Suprapubic skin (tissue), 4 donors: ENCODE data around the gene FKBP15. TPM values are rescaled to one million over a fixed set of nuclear protein-coding genes. Genes with fewer than 3 reads are reported as not detected.

Source experiments
- DNase-seq, 2 donors: peaks; one replicate each; pipeline ENCODE4 v3.0.0-alpha.2; 2019; ENCODE audit warnings: low spot score in 2 of 2
- H3K27ac ChIP-seq: fragments of 200-600 bp; sonication (generic); one replicate; pipeline ENCODE4 v1.5.1; 2019
- H3K27me3 ChIP-seq: fragments of 200-600 bp; sonication (generic); one replicate; pipeline ENCODE4 v1.5.1; 2019
- H3K36me3 ChIP-seq: fragments of 200-600 bp; sonication (generic); one replicate; pipeline ENCODE4 v1.5.1; 2019
- H3K4me1 ChIP-seq: fragments of 200-600 bp; sonication (generic); one replicate; pipeline ENCODE4 v1.5.1; 2019
- H3K4me3 ChIP-seq: fragments of 200-600 bp; sonication (generic); one replicate; pipeline ENCODE4 v1.5.1; 2019; ENCODE audit warnings: mild to moderate bottlenecking
- H3K9me3 ChIP-seq: fragments of 200-600 bp; sonication (generic); one replicate; pipeline ENCODE4 v1.5.1; 2019
- EP300 ChIP-seq: sonication (generic); formaldehyde crosslinking; IDR thresholded peaks from one replicate; pipeline ENCODE4 v1.6.1; 2017; ENCODE audit warnings: antibody characterized with exemption
- POLR2A ChIP-seq, 2 donors: fragments of 450-650 bp; IDR thresholded peaks; one replicate each; pipeline ENCODE4 v1.6.1; 2017; ENCODE audit warnings: antibody characterized with exemption in 2 of 2, mild to moderate bottlenecking in 2 of 2, moderate library complexity in 2 of 2
- POLR2AphosphoS5 ChIP-seq, 3 donors: sonication (generic); formaldehyde crosslinking; IDR thresholded peaks; one replicate each; pipeline ENCODE4 v1.6.1; 2017; ENCODE audit warnings: antibody characterized with exemption in 3 of 3
- WGBS: methylation state at CpG from one replicate; pipeline ENCODE4 v1.1.5; 2018; 5-methylcytosine and 5-hydroxymethylcytosine counted together
- total RNA-seq, 4 donors: library from RNA; depleted of rRNA; stranded (reverse); fragments of >200 nt; gene quantifications; one replicate each; pipeline ENCODE4 v1.1.0, GENCODE V29; 2016
- TF ChIP-seq, protein P1 (sequence below), 2 donors: fragments of 200-600 bp in 1 of 2; fragments of 450-650 bp in 1 of 2; sonication (generic) in 1 of 2; IDR thresholded peaks; one replicate each; pipeline ENCODE4 v1.5.1; 2016 to 2019; ENCODE audit warnings: antibody characterized with exemption in 2 of 2, mild to moderate bottlenecking in 1 of 2, moderate library complexity in 1 of 2

FKBP15 gene
- total RNA-seq, 4 donors from 2014 or later = 26.2 to 45.7 (median 30.5) TPM

DNA sequence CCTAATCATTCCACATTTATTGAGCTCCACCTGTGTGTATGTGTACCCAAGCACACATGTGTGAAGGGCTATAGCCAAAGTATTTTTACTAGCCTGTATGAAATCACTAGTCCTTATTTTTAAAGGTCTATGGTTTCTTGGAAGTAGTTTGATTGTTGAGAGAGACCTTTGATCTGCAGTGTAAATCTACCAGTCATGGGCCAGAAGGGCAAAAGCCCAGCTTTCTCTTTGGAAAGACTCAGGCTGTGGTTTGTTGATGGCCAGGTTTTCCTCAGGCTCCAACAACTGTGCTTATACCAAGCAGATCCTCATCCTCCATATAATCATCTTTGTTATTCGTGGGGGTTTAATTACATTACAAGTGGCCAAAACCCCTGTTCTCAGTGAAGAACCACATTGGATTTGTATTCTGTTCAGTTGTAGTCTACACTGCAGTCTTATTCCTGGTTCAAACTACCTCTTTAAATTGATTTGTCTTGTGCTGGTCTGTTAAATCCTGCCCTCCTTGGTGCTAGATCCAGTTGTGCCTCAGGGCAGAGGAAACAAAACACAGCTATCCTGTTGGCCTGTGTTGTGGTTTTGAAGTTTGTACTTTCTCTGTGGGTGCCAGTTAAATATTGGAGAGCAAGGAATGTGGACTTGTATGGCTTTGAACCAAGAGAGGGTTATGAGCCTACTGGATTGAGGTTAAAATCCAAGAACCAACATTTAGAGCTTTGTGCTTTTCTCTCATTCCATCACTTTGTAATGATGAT is 41.0 kb upstream of the FKBP15 start:
- no peak for TF ChIP-seq POLR2AphosphoS5 (IDR thresholded peaks at IDR 0.05)
- TF ChIP-seq EP300 = no peak
- TF ChIP-seq, protein P1, sequence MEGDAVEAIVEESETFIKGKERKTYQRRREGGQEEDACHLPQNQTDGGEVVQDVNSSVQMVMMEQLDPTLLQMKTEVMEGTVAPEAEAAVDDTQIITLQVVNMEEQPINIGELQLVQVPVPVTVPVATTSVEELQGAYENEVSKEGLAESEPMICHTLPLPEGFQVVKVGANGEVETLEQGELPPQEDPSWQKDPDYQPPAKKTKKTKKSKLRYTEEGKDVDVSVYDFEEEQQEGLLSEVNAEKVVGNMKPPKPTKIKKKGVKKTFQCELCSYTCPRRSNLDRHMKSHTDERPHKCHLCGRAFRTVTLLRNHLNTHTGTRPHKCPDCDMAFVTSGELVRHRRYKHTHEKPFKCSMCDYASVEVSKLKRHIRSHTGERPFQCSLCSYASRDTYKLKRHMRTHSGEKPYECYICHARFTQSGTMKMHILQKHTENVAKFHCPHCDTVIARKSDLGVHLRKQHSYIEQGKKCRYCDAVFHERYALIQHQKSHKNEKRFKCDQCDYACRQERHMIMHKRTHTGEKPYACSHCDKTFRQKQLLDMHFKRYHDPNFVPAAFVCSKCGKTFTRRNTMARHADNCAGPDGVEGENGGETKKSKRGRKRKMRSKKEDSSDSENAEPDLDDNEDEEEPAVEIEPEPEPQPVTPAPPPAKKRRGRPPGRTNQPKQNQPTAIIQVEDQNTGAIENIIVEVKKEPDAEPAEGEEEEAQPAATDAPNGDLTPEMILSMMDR (IDR thresholded peaks at IDR 0.05) = no peak
- TF ChIP-seq POLR2A (IDR thresholded peaks at IDR 0.05) = no peak
- no peak overlapping the region for H3K4me3 ChIP-seq
- H3K27ac ChIP-seq = no peak overlapping the region
- no peaks in the 10 kb centered on the region for H3K27me3 ChIP-seq
- 62% methylated on average over 1 of the region's 1 CpG for WGBS
- H3K9me3 ChIP-seq = no peaks in the 10 kb centered on the region
- DNase-seq = no peak
- H3K36me3 ChIP-seq = peaks cover 59% of the 10 kb centered on the region
- H3K4me1 ChIP-seq = no peaks in the 10 kb centered on the region

DNA sequence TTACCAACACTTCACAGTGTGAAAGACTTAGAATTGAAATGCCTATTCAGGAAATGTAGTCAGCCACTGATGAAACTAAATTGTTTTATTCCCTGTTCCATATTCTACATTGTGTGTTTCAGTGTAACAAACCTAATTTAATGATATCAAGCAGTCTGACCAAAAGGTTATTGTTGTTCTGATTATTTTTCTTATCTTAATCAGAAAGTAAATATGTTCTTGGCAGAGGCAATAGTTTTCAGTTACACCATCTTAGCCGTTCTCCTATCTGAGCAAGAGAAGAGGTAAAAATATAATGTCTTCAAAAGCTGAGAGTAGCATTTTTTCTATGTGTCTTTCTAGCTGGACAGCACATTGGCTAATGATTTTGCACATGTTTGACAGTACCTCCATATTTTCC is 37.2 kb upstream of the FKBP15 start:
- TF ChIP-seq, protein P1 (IDR thresholded peaks at IDR 0.05) = no peak
- TF ChIP-seq POLR2A (IDR thresholded peaks at IDR 0.05) (no peak), EP300 (no peak), POLR2AphosphoS5 (IDR thresholded peaks at IDR 0.05) (no peak)
- H3K36me3 ChIP-seq = peaks cover 59% of the 10 kb centered on the region
- 95% methylated on average over 1 of the region's 1 CpG for WGBS
- no peaks in the 10 kb centered on the region for H3K27me3 ChIP-seq
- H3K4me3 ChIP-seq = no peak overlapping the region
- no peaks in the 10 kb centered on the region for H3K9me3 ChIP-seq
- H3K27ac ChIP-seq = no peak overlapping the region
- no peak for DNase-seq
- no peaks in the 10 kb centered on the region for H3K4me1 ChIP-seq

DNA sequence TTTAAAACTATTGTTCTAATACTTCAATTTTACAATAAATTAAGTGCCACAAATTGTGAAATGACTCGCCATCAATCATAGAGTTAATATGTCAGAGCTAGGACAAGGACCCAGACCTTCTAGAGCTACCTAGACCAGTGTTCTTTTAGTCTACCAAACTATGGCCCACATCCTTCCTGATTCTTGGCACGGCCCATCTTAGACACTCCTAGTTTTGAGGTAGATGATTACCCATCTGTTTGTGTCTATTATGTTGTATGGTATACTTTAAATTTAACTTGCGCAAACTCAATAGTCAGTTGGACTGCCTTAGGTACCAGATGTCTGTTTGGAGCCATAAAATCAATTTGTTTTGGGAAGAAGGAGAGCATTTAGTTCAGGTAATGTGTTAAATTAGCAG is 36.8 kb upstream of the FKBP15 start:
- no peak for DNase-seq
- H3K4me3 ChIP-seq = no peak overlapping the region
- H3K4me1 ChIP-seq = no peaks in the 10 kb centered on the region
- H3K27ac ChIP-seq = no peak overlapping the region
- no peaks in the 10 kb centered on the region for H3K27me3 ChIP-seq
- TF ChIP-seq EP300 (no peak), POLR2AphosphoS5 (IDR thresholded peaks at IDR 0.05) (no peak), POLR2A (IDR thresholded peaks at IDR 0.05) (no peak)
- TF ChIP-seq, protein P1 (IDR thresholded peaks at IDR 0.05) = no peak
- H3K36me3 ChIP-seq = peaks cover 59% of the 10 kb centered on the region
- no peaks in the 10 kb centered on the region for H3K9me3 ChIP-seq
- 93% methylated on average over 3 of the region's 3 CpGs for WGBS

DNA sequence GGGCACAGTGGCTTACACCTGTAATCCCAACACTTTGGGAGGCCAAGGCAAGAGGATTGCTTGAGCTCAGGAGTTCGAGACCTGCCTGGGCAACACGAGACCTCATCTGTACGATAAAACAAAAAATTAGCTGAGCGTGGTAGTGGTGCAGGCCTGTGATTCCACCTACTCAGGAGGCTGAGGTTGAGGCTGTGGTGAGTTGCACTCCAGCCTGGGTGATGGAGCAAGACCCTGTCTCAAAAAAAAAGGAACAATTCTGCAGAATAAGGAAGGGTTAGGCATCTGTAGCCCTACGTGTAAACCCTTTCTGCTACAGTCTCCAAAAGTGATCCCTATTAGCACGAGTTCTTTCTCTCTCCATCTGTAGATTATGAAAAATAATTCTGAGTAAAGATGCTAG is 34.4 kb upstream of the FKBP15 start:
- 93% methylated on average over 6 of the region's 6 CpGs for WGBS
- no peak for TF ChIP-seq POLR2AphosphoS5 (IDR thresholded peaks at IDR 0.05)
- TF ChIP-seq POLR2A (IDR thresholded peaks at IDR 0.05) = no peak
- no peak for TF ChIP-seq EP300
- TF ChIP-seq, protein P1 (IDR thresholded peaks at IDR 0.05) = no peak
- peaks cover 40% of the 10 kb centered on the region for H3K36me3 ChIP-seq
- H3K4me1 ChIP-seq = no peaks in the 10 kb centered on the region
- no peak overlapping the region for H3K4me3 ChIP-seq
- DNase-seq = no peak
- no peak overlapping the region for H3K27ac ChIP-seq
- H3K9me3 ChIP-seq = no peaks in the 10 kb centered on the region
- H3K27me3 ChIP-seq = no peaks in the 10 kb centered on the region

DNA sequence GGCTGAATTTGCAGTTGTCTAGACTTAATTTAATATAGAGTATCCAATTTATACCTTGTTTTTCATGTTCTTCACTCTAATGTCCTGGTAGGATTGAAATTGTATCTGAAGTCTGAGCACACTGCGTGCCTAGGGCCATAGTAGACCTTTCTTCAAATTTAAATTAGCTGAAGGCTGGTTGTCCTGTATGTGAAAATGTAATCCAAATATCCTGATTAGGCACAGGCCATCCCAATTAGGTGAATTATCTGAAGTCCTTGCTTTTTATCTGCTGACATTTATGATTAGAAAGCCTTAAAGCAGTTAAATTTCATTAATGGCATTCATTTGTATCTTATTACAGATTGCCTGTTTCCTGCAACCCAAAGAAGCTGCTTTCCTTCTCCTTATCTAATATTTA is 33.9 kb upstream of the FKBP15 start:
- no peak overlapping the region for H3K4me3 ChIP-seq
- peaks cover 35% of the 10 kb centered on the region for H3K36me3 ChIP-seq
- H3K9me3 ChIP-seq = no peaks in the 10 kb centered on the region
- H3K27ac ChIP-seq = no peak overlapping the region
- DNase-seq = no peak
- no peaks in the 10 kb centered on the region for H3K4me1 ChIP-seq
- WGBS = 100% methylated on average over 1 of the region's 1 CpG
- no peaks in the 10 kb centered on the region for H3K27me3 ChIP-seq
- TF ChIP-seq POLR2AphosphoS5 (IDR thresholded peaks at IDR 0.05) = no peak
- TF ChIP-seq POLR2A (IDR thresholded peaks at IDR 0.05) = no peak
- no peak for TF ChIP-seq EP300
- TF ChIP-seq, protein P1 (IDR thresholded peaks at IDR 0.05) = no peak
